Stimulated activated naive CD8-positive, alpha-beta T cell treated with anti-CD3 and anti-CD28 coated beads, Interleukin-15, Interleukin-2, amounts not matched to agents 100 ng/mL and 50 ng/mL, for 24 hours (primary cell): Measurements from ENCODE around the gene LRRK2.

Source experiments
- H3K27ac Mint-ChIP-seq: one replicate; pipeline ENCODE4 v1.8.0; 2021; ENCODE audit warnings: mild to moderate bottlenecking, mixed read lengths
- H3K27me3 Mint-ChIP-seq: one replicate; pipeline ENCODE4 v1.8.0; 2021; ENCODE audit warnings: mixed read lengths
- H3K36me3 Mint-ChIP-seq: one replicate; pipeline ENCODE4 v1.8.0; 2021; ENCODE audit warnings: low read depth, mixed read lengths
- H3K4me1 Mint-ChIP-seq: one replicate; pipeline ENCODE4 v1.8.0; 2021; ENCODE audit warnings: low read depth, mixed read lengths
- H3K4me3 Mint-ChIP-seq: one replicate; pipeline ENCODE4 v1.8.0; 2021; ENCODE audit warnings: mild to moderate bottlenecking, mixed read lengths
- H3K9me3 Mint-ChIP-seq: one replicate; pipeline ENCODE4 v1.8.0; 2021; ENCODE audit warnings: mixed read lengths

The LRRK2 gene

DNA sequence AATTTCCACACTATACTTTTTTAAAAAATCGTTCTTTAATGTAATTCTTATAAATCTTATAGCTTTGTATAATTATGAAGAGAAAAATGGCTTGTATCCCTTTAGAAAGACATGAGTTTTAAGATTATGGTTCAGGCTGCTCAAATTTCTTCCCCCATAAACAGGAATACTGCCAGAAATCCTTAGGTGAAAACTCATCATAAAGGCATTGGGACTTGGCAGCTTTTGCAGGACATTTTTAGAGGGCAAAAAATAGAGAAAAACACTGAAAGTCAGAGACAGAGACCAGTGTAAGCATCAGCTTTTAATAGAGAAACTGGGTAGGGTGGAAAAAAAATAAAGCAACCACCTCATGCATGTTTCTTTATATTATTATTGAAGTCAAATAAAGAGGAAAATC is 29.1 kb downstream of the LRRK2 start:
- Mint-ChIP-seq H3K27me3 (peaks cover 3% of the 10 kb centered on the region), H3K4me1 (no peaks in the 10 kb centered on the region), H3K4me3 (no peak overlapping the region), H3K27ac (no peak overlapping the region), H3K9me3 (peaks cover 5% of the 10 kb centered on the region), H3K36me3 (no peaks in the 10 kb centered on the region)

GRCh38 chr12:40254455-40255085 is 29.8 kb downstream of the LRRK2 start:
- no peaks in the 10 kb centered on the region for H3K4me1 Mint-ChIP-seq
- H3K36me3 Mint-ChIP-seq, result no peaks in the 10 kb centered on the region
- H3K27ac Mint-ChIP-seq, result no peak overlapping the region
- H3K4me3 Mint-ChIP-seq, result no peak overlapping the region
- H3K9me3 Mint-ChIP-seq, result peaks cover 5% of the 10 kb centered on the region
- H3K27me3 Mint-ChIP-seq, result peaks cover 3% of the 10 kb centered on the region

DNA sequence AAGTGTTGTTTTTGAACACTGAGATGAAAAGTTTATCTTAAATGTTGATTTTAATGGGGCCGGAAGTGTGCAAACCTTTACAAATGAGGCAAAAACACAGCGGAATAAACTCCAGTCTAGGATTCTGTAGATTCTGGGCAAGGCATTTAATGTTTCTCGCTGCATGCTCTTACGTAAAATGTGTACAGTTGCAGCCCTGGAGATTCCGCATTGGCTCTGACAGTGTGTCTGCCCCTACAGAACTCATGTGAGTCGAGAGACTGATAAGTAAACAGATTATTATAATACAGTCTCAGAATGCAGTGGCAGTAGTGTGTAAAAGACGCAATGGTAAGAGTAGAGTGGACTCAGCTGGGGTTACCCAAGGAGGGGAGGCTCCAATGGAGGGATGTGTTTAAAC is 33.6 kb downstream of the LRRK2 start:
- H3K27me3 Mint-ChIP-seq, result peaks cover 3% of the 10 kb centered on the region
- H3K27ac Mint-ChIP-seq, result no peak overlapping the region
- no peaks in the 10 kb centered on the region for H3K9me3 Mint-ChIP-seq
- H3K4me1 Mint-ChIP-seq, result peaks cover 6% of the 10 kb centered on the region
- H3K36me3 Mint-ChIP-seq, result no peaks in the 10 kb centered on the region
- no peak overlapping the region for H3K4me3 Mint-ChIP-seq

- Mint-ChIP-seq H3K27me3 (peaks cover 3% of the 10 kb centered on the region), H3K27ac (no peak overlapping the region), H3K4me1 (peaks cover 6% of the 10 kb centered on the region), H3K9me3 (no peaks in the 10 kb centered on the region), H3K4me3 (no peak overlapping the region), H3K36me3 (no peaks in the 10 kb centered on the region)
These were observed 37.1 kb downstream of the LRRK2 start for GRCh38 chr12:40261937-40262336.

DNA sequence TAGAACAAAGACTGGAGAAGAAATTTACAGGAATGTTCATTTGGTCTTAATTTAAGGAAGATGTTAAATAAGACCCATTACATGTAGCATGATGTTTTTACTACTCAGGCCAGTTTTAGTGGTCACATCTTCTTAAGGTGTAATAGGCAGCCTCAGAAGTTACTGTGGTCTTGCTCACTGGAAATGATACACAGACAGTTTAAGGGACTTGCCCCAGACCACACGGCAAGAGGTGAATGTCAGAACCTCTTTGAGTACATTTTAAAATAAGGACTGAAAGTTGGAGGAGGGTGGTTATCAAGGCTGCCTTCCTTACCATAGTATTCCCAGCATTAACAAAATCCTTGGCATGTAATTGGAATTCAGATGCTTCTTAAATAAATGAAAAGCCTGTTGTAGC is 37.9 kb downstream of the LRRK2 start:
- Mint-ChIP-seq H3K27me3 (no peaks in the 10 kb centered on the region), H3K36me3 (no peaks in the 10 kb centered on the region), H3K9me3 (no peaks in the 10 kb centered on the region), H3K4me3 (no peak overlapping the region), H3K4me1 (peaks cover 6% of the 10 kb centered on the region), H3K27ac (no peak overlapping the region)

- H3K27ac Mint-ChIP-seq, result no peak overlapping the region
These were observed 39.0 kb downstream of the LRRK2 start for GRCh38 chr12:40263616-40264409.

DNA sequence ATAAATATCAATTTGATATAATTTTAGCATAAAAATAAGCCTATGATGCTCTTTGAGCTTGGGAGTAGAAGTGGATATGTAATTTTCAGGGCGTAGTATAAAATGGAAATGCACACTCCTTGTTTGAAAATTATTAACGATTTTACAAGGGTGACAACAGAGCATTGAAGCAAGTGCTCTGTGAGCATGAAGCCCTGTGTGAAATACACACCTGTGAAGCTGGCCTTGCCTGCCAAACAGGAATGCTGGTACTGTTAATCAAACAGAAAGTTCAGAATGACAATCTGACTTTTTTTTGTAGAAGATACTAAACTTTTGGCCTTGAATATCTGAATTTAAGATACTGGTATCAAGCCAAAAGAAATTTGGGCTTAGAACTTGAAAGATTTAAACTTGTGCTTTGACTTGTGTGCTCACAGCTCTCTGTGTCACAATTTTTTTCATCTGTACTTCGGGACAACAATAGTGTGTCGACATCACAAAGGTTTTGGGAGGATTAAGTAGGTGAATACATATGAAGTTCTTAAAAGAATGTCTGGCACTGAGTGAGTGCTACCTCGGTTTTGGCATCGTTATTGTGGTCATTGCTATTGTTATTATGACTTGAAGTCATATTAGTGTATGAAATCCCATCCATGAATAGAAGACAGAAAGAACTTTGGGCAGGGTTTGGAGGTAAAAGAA is 47.3 kb downstream of the LRRK2 start:
- H3K27me3 Mint-ChIP-seq, result no peaks in the 10 kb centered on the region
- H3K4me3 Mint-ChIP-seq, result no peak overlapping the region
- H3K27ac Mint-ChIP-seq, result no peak overlapping the region
- no peaks in the 10 kb centered on the region for H3K4me1 Mint-ChIP-seq
- no peaks in the 10 kb centered on the region for H3K9me3 Mint-ChIP-seq
- H3K36me3 Mint-ChIP-seq, result no peaks in the 10 kb centered on the region

More at GRCh38 chr12:40263616-40264409, 39.0 kb downstream of the LRRK2 start:
- Mint-ChIP-seq H3K36me3 (no peaks in the 10 kb centered on the region), H3K4me3 (no peak overlapping the region), H3K27me3 (no peaks in the 10 kb centered on the region), H3K4me1 (peaks cover 6% of the 10 kb centered on the region), H3K9me3 (no peaks in the 10 kb centered on the region)

DNA sequence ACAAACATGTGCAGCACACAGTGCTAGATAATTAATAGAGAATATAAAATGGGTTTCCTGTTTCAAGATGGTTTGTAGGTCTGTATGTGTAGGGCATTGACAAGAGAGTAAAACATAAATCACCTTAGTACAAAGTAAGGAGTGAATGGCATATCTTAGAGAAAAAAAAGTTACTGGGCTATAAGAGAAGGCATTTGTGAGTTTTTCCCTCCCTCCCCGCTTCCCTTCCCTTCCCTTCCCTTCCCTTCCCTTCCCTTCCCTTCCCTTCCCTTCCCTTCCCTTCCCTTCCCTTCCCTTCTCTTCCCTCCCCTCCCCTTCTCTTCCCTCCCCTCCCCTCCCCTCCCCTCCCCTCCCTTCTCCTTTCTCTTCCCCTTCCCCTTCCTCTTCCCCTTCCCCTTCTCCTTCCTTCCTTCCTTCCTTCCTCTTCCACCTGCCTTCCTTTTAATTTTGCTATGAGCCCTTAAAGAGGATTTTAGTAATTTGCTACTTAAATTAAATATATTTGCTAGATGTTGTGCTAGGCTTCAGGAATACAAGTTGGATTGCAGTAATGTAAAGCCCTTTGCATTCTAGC is 57.1 kb downstream of the LRRK2 start:
- no peak overlapping the region for H3K4me3 Mint-ChIP-seq
- H3K4me1 Mint-ChIP-seq, result no peaks in the 10 kb centered on the region
- no peaks in the 10 kb centered on the region for H3K27me3 Mint-ChIP-seq
- H3K36me3 Mint-ChIP-seq, result peaks cover 5% of the 10 kb centered on the region
- H3K27ac Mint-ChIP-seq, result no peak overlapping the region
- H3K9me3 Mint-ChIP-seq, result peaks cover 6% of the 10 kb centered on the region

DNA sequence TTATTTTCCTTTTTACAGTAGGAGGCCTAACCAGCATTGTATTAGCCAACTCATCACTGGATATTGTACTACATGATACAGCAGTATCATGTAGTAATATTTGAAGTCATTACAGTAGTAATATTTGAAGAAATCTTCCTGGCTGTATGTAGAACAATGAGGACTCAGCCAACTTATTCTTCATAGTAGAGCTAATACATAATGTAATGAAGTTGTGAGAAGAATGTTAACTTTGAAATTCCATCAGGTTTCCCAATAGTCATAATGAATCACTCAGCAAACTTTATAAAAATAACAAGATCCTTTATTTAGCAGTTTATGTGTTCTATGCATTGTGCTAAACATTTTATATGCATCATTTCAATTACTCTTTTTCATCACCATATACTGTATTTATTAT is 61.8 kb downstream of the LRRK2 start:
- no peaks in the 10 kb centered on the region for H3K9me3 Mint-ChIP-seq
- H3K4me1 Mint-ChIP-seq, result no peaks in the 10 kb centered on the region
- H3K36me3 Mint-ChIP-seq, result no peaks in the 10 kb centered on the region
- no peak overlapping the region for H3K4me3 Mint-ChIP-seq
- no peak overlapping the region for H3K27ac Mint-ChIP-seq
- H3K27me3 Mint-ChIP-seq, result no peaks in the 10 kb centered on the region

- Mint-ChIP-seq H3K4me3 (no peak overlapping the region), H3K9me3 (no peaks in the 10 kb centered on the region), H3K4me1 (no peaks in the 10 kb centered on the region), H3K27ac (no peak overlapping the region), H3K36me3 (no peaks in the 10 kb centered on the region), H3K27me3 (no peaks in the 10 kb centered on the region)
These were observed 62.7 kb downstream of the LRRK2 start for GRCh38 chr12:40287369-40287975.

DNA sequence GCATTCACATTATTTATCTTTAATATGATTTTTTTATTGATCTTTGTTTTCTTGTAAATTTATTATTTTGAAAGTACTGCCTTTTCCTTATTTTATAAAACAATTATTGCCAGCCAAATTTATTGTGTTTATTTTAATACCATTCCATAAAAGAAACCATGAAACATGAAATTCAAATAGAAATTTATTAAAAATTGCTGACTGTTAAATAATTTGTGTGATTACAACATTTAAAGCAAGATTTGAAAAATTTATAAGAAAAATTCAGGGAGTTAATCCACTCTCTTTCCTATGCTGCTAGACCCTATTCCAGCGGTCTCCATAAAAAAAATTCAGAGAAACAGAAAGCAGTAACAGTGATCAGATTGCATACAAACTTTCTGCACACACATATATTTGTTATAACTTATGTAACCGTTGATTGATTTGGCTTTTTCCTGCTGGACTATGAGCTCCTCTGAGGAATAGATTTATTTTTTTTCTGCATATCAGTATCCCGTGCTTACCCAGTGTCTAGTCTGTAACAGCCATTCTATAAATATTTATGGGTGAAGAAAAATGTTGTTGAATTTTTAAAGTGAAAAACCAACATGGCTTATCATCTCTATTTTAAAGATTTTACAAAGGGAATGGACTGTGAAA is 68.1 kb downstream of the LRRK2 start:
- Mint-ChIP-seq H3K4me1 (no peaks in the 10 kb centered on the region), H3K4me3 (no peak overlapping the region), H3K27ac (no peak overlapping the region), H3K36me3 (no peaks in the 10 kb centered on the region), H3K9me3 (no peaks in the 10 kb centered on the region), H3K27me3 (no peaks in the 10 kb centered on the region)

DNA sequence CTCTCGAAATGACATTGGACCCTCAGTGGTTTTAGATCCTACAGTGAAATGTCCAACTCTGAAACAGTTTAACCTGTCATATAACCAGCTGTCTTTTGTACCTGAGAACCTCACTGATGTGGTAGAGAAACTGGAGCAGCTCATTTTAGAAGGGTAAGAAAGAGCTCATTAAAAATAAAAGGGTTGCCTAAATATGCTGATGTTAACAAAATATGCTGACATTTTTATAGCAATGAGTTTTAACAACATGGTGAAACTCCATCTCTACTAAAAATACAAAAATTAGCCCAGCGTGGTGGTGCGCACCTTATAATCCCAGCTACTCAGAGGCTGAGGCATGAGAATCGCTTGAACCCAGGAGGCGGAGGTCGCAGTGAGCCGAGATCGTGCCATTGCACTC is 73.5 kb downstream of the LRRK2 start:
- H3K27me3 Mint-ChIP-seq, result no peaks in the 10 kb centered on the region
- H3K27ac Mint-ChIP-seq, result no peak overlapping the region
- H3K9me3 Mint-ChIP-seq, result no peaks in the 10 kb centered on the region
- no peaks in the 10 kb centered on the region for H3K36me3 Mint-ChIP-seq
- H3K4me1 Mint-ChIP-seq, result no peaks in the 10 kb centered on the region
- H3K4me3 Mint-ChIP-seq, result no peak overlapping the region

GRCh38 chr12:40300490-40300889 is 75.7 kb downstream of the LRRK2 start:
- no peak overlapping the region for H3K4me3 Mint-ChIP-seq
- H3K27me3 Mint-ChIP-seq, result no peaks in the 10 kb centered on the region
- H3K36me3 Mint-ChIP-seq, result no peaks in the 10 kb centered on the region
- no peak overlapping the region for H3K27ac Mint-ChIP-seq
- H3K9me3 Mint-ChIP-seq, result no peaks in the 10 kb centered on the region
- no peaks in the 10 kb centered on the region for H3K4me1 Mint-ChIP-seq

- H3K27ac Mint-ChIP-seq, result no peak overlapping the region
- no peaks in the 10 kb centered on the region for H3K27me3 Mint-ChIP-seq
- H3K4me1 Mint-ChIP-seq, result no peaks in the 10 kb centered on the region
These were observed 84.2 kb downstream of the LRRK2 start for GRCh38 chr12:40309001-40309400.

More at GRCh38 chr12:40309001-40309400, 84.2 kb downstream of the LRRK2 start:
- Mint-ChIP-seq H3K9me3 (no peaks in the 10 kb centered on the region), H3K4me3 (no peak overlapping the region), H3K36me3 (no peaks in the 10 kb centered on the region)
